GM19467 (cell line): Measurements from ENCODE around the gene MISP3.

Source experiments
- ATAC-seq: cut with Tn5 transposase; IDR thresholded peaks from one replicate; pipeline ENCODE4 v1.9.1; 2021; ENCODE audit warnings: mild to moderate bottlenecking, moderate library complexity; ENCODE audit not compliant: unreplicated experiment

The MISP3 gene

GRCh38 chr19:14101003-14101545 lies 28.5 kb downstream of the MISP3 start:
- ATAC-seq, result no peak

- no peak for ATAC-seq
Measured at GRCh38 chr19:14102102-14102696, 29.6 kb downstream of the MISP3 start.

- ATAC-seq, result no peak
Measured at GRCh38 chr19:14102756-14103155, 30.2 kb downstream of the MISP3 start.

GRCh38 chr19:14103310-14103709 lies 30.7 kb downstream of the MISP3 start:
- no peak for ATAC-seq

- ATAC-seq, result no peak
Measured at GRCh38 chr19:14105680-14106079, 33.1 kb downstream of the MISP3 start.

- no peak for ATAC-seq
Measured at GRCh38 chr19:14106840-14107239, 34.3 kb downstream of the MISP3 start.

GRCh38 chr19:14107581-14108461 lies 35.2 kb downstream of the MISP3 start:
- ATAC-seq, result no peak

GRCh38 chr19:14110650-14111049 lies 38.1 kb downstream of the MISP3 start:
- no peak for ATAC-seq

GRCh38 chr19:14111486-14111885 lies 38.9 kb downstream of the MISP3 start:
- no peak for ATAC-seq

- ATAC-seq, result no peak
Measured at GRCh38 chr19:14112051-14112808, 39.6 kb downstream of the MISP3 start.

- no peak for ATAC-seq
Measured at GRCh38 chr19:14112809-14113385, 40.3 kb downstream of the MISP3 start.

- no peak for ATAC-seq
Measured at GRCh38 chr19:14113762-14114414, 41.3 kb downstream of the MISP3 start.

- ATAC-seq, result no peak
Measured at GRCh38 chr19:14114439-14114838, 41.9 kb downstream of the MISP3 start.

- ATAC-seq, result no peak
Measured at GRCh38 chr19:14114854-14115253, 42.3 kb downstream of the MISP3 start.

- ATAC-seq, result no peak
Measured at GRCh38 chr19:14115756-14116155, 43.2 kb downstream of the MISP3 start.

GRCh38 chr19:14116525-14116917 lies 43.9 kb downstream of the MISP3 start:
- no peak for ATAC-seq

- ATAC-seq, result no peak
Measured at GRCh38 chr19:14116918-14117578, 44.5 kb downstream of the MISP3 start.

- ATAC-seq, result peak; percentile 89
Measured at GRCh38 chr19:14117668-14118164, 45.1 kb downstream of the MISP3 start, which contains the start of gene PRKACA. TSS of gene PRKACA (minus strand) at chr19:14117762. CDS start at chr19:14117547, 215 bp downstream.

- ATAC-seq, result peak; percentile 28
Measured at GRCh38 chr19:14118165-14119051, 45.8 kb downstream of the MISP3 start.
